T-helper 2 cell treated with Interferon-gamma antibody and Interleukin-4, amounts not matched to agents 5 μg/mL and 100 μg/mL, for 36 hours (primary cell): ENCODE data around the gene HMGCS1.

Experiments used
- DNase-seq: peaks from one replicate; pipeline ENCODE4 v3.0.0; 2021; ENCODE audit warnings: low spot score
- H3K27ac Mint-ChIP-seq: one replicate; pipeline ENCODE4 v1.8.0; 2021; ENCODE audit warnings: mild to moderate bottlenecking, mixed read lengths
- H3K27me3 Mint-ChIP-seq: one replicate; pipeline ENCODE4 v1.8.0; 2021; ENCODE audit warnings: low read depth, mixed read lengths
- H3K36me3 Mint-ChIP-seq: one replicate; pipeline ENCODE4 v1.8.0; 2021; ENCODE audit warnings: low read depth, mixed read lengths
- H3K4me1 Mint-ChIP-seq: one replicate; pipeline ENCODE4 v1.8.0; 2021; ENCODE audit warnings: low read depth, mixed read lengths
- H3K4me3 Mint-ChIP-seq: one replicate; pipeline ENCODE4 v1.8.0; 2022; ENCODE audit warnings: mild to moderate bottlenecking, moderate library complexity, mixed read lengths
- H3K9me3 Mint-ChIP-seq: one replicate; pipeline ENCODE4 v1.8.0; 2021; ENCODE audit warnings: mixed read lengths

The HMGCS1 gene

DNA sequence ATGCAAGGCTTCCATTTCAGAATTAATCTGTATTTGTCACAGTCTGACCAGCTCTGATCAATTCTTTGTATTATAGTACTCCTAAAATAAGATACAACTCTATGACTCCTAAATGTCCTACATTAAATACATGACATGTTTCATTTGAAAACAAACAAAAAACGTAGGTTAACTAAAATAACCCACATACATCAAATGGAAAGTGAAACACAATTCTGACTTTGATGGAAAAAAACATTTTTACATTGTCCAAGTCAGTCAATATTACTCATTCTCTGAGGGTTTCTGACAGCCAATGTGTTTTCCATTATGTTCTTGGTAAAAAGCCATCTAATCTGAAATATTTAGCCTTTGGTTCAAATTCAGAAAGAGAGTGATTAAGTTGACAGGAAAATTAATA, 8.7 kb downstream of the HMGCS1 start:
- Mint-ChIP-seq H3K27ac (peak overlapping the region; percentile 90), H3K4me1 (peaks cover 70% of the 10 kb centered on the region), H3K4me3 (peak overlapping the region; percentile 51), H3K27me3 (no peaks in the 10 kb centered on the region), H3K9me3 (no peaks in the 10 kb centered on the region), H3K36me3 (peaks cover 49% of the 10 kb centered on the region)
- no peak for DNase-seq

DNA sequence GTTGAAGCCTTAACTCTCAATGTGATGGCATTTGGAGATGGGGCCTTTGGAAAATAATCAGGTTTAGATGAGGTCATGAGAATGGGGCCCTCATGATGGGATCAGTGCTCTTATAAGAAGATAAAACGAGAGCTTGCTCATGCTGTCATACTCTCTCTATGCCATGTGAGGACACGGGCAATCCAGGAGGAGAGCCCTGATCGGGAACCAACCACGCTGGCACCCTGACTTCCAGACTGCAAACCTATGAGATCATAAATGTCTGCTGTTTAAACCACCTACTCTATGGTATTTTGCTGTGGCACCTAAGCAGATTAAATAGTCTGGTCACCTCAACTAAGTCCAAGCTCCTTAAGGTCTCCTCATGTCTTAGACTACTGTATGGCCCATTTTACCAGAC, 10.0 kb downstream of the HMGCS1 start:
- Mint-ChIP-seq H3K36me3 (peaks cover 51% of the 10 kb centered on the region), H3K27me3 (no peaks in the 10 kb centered on the region), H3K4me3 (peak overlapping the region; percentile 51), H3K9me3 (no peaks in the 10 kb centered on the region), H3K27ac (peak overlapping the region; percentile 90), H3K4me1 (peaks cover 65% of the 10 kb centered on the region)
- DNase-seq: no peak

GRCh38 chr5:43302481-43302880, 10.7 kb downstream of the HMGCS1 start:
- Mint-ChIP-seq H3K4me3 (no peak overlapping the region), H3K9me3 (no peaks in the 10 kb centered on the region), H3K4me1 (peaks cover 58% of the 10 kb centered on the region), H3K27me3 (no peaks in the 10 kb centered on the region), H3K27ac (peak overlapping the region; percentile 67), H3K36me3 (peaks cover 55% of the 10 kb centered on the region)
- DNase-seq: no peak

DNA sequence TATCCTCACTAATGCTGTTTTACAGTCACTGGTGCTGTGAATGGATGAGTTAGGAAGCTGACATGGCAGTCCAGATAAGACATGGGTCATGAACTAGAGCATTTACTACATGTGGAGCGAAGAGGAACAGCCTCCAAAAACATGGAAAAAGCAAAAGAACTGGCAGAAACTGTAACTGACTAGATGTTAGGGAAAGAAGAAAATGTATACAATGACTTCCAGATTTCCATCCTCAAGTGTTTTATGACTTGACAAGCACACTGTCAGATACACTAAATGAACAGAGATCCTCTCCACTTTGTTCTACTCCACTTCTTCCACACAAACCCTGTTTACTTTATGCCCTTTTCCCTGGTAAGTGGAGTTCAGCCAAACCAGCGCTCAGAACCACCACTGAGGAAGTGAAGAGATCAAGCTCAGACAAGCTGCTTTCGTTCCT, 11.5 kb downstream of the HMGCS1 start:
- peaks cover 57% of the 10 kb centered on the region for H3K4me1 Mint-ChIP-seq
- DNase-seq: no peak
- H3K4me3 Mint-ChIP-seq: no peak overlapping the region
- H3K9me3 Mint-ChIP-seq: no peaks in the 10 kb centered on the region
- H3K27me3 Mint-ChIP-seq: no peaks in the 10 kb centered on the region
- H3K27ac Mint-ChIP-seq: peak overlapping the region; percentile 67
- peaks cover 57% of the 10 kb centered on the region for H3K36me3 Mint-ChIP-seq

GRCh38 chr5:43300112-43300511, 13.1 kb downstream of the HMGCS1 start:
- H3K4me3 Mint-ChIP-seq: no peak overlapping the region
- no peaks in the 10 kb centered on the region for H3K27me3 Mint-ChIP-seq
- H3K9me3 Mint-ChIP-seq: no peaks in the 10 kb centered on the region
- peaks cover 67% of the 10 kb centered on the region for H3K36me3 Mint-ChIP-seq
- peak overlapping the region; percentile 29 for H3K27ac Mint-ChIP-seq
- no peak for DNase-seq
- peaks cover 52% of the 10 kb centered on the region for H3K4me1 Mint-ChIP-seq

GRCh38 chr5:43298443-43298842, 14.8 kb downstream of the HMGCS1 start:
- no peaks in the 10 kb centered on the region for H3K27me3 Mint-ChIP-seq
- no peaks in the 10 kb centered on the region for H3K9me3 Mint-ChIP-seq
- H3K4me3 Mint-ChIP-seq: no peak overlapping the region
- no peak for DNase-seq
- peaks cover 73% of the 10 kb centered on the region for H3K36me3 Mint-ChIP-seq
- H3K27ac Mint-ChIP-seq: peak overlapping the region; percentile 70
- peaks cover 48% of the 10 kb centered on the region for H3K4me1 Mint-ChIP-seq

GRCh38 chr5:43296835-43297234, 16.4 kb downstream of the HMGCS1 start:
- DNase-seq: no peak
- Mint-ChIP-seq H3K27me3 (no peaks in the 10 kb centered on the region), H3K9me3 (no peaks in the 10 kb centered on the region), H3K36me3 (peaks cover 71% of the 10 kb centered on the region), H3K4me1 (peaks cover 40% of the 10 kb centered on the region), H3K27ac (peak overlapping the region; percentile 29), H3K4me3 (no peak overlapping the region)

DNA sequence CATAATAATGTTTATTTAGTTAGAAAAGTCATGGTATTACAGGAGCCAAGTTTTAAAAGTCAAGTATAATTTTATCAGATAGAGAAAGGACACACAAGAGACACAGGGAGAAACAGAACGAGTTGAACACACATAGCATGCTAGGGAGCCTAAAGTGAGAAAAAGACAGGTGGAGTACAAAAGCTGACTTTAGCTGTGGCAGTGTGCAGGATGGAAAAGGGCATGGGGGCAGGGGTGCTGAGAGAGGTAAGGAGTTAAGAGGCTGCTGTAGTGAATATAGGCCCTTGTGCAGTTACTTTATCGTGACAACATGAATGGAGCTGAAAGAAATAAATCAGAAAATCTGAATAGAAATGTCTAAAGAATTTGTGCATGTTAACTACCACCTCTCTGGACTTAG, 18.0 kb downstream of the HMGCS1 start:
- H3K27ac Mint-ChIP-seq: peak overlapping the region; percentile 45
- H3K9me3 Mint-ChIP-seq: no peaks in the 10 kb centered on the region

GRCh38 chr5:43294226-43294625, 19.0 kb downstream of the HMGCS1 start:
- H3K27ac Mint-ChIP-seq: peak overlapping the region; percentile 56

More for the DNA sequence above, 18.0 kb downstream of the HMGCS1 start:
- Mint-ChIP-seq H3K4me3 (no peak overlapping the region), H3K4me1 (peaks cover 35% of the 10 kb centered on the region), H3K36me3 (peaks cover 70% of the 10 kb centered on the region), H3K27me3 (no peaks in the 10 kb centered on the region)
- no peak for DNase-seq

GRCh38 chr5:43290726-43291125, 22.5 kb downstream of the HMGCS1 start:
- H3K27ac Mint-ChIP-seq: peak overlapping the region; percentile 76
- DNase-seq: no peak
- H3K9me3 Mint-ChIP-seq: no peaks in the 10 kb centered on the region
- no peak overlapping the region for H3K4me3 Mint-ChIP-seq
- H3K4me1 Mint-ChIP-seq: peaks cover 20% of the 10 kb centered on the region
- peaks cover 65% of the 10 kb centered on the region for H3K36me3 Mint-ChIP-seq
- H3K27me3 Mint-ChIP-seq: no peaks in the 10 kb centered on the region

More at GRCh38 chr5:43294226-43294625, 19.0 kb downstream of the HMGCS1 start:
- Mint-ChIP-seq H3K9me3 (no peaks in the 10 kb centered on the region), H3K27me3 (no peaks in the 10 kb centered on the region), H3K36me3 (peaks cover 69% of the 10 kb centered on the region), H3K4me1 (peaks cover 30% of the 10 kb centered on the region), H3K4me3 (no peak overlapping the region)
- DNase-seq: no peak

DNA sequence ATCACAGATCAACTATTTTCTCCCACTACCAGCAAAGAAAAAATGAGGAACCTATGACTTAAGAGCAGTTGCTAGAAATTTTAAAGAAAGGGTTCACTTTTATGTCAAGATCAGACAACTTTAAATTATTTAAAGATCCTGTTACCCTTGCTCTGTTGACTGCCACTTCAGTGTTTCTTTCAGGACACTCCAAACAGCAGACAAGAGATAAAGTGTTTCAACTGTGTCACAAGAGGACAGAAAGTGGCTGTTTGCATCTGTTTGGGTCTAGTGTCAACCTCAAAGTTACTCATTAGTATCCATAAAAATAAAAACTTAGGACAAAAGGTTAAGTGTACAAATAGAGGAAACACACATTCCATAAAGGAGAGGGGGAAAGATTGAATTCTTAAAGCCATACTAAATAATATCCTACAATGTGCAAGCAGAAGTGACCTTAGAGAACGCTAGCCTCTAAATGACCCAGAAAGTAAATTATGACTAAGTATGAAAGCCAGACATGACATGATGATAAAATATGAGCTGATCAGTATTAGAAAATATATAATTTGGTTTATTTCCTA, 24.9 kb downstream of the HMGCS1 start:
- no peaks in the 10 kb centered on the region for H3K9me3 Mint-ChIP-seq
- H3K27ac Mint-ChIP-seq: peak overlapping the region; percentile 9
- no peaks in the 10 kb centered on the region for H3K27me3 Mint-ChIP-seq
- peaks cover 46% of the 10 kb centered on the region for H3K36me3 Mint-ChIP-seq
- no peak for DNase-seq
- no peak overlapping the region for H3K4me3 Mint-ChIP-seq
- H3K4me1 Mint-ChIP-seq: peaks cover 12% of the 10 kb centered on the region

- no peak for DNase-seq
- Mint-ChIP-seq H3K9me3 (no peaks in the 10 kb centered on the region), H3K27ac (no peak overlapping the region), H3K27me3 (no peaks in the 10 kb centered on the region), H3K4me3 (no peak overlapping the region), H3K4me1 (peaks cover 9% of the 10 kb centered on the region), H3K36me3 (peaks cover 39% of the 10 kb centered on the region)
Observed at GRCh38 chr5:43287493-43287892, 25.7 kb downstream of the HMGCS1 start.

- no peaks in the 10 kb centered on the region for H3K9me3 Mint-ChIP-seq
- H3K4me3 Mint-ChIP-seq: no peak overlapping the region
- no peaks in the 10 kb centered on the region for H3K27me3 Mint-ChIP-seq
- peak overlapping the region; percentile 6 for H3K27ac Mint-ChIP-seq
- DNase-seq: no peak
- peaks cover 10% of the 10 kb centered on the region for H3K4me1 Mint-ChIP-seq
- H3K36me3 Mint-ChIP-seq: peaks cover 34% of the 10 kb centered on the region
Observed at GRCh38 chr5:43286623-43287022, 26.6 kb downstream of the HMGCS1 start.

- Mint-ChIP-seq H3K4me1 (peaks cover 8% of the 10 kb centered on the region), H3K27me3 (peaks cover 3% of the 10 kb centered on the region), H3K27ac (no peak overlapping the region), H3K9me3 (no peaks in the 10 kb centered on the region), H3K36me3 (peaks cover 8% of the 10 kb centered on the region), H3K4me3 (no peak overlapping the region)
- DNase-seq: peak; percentile 30
Observed at GRCh38 chr5:43281840-43282658, 31.2 kb downstream of the HMGCS1 start.
